ENCODE results near the gene SCARB2.

Gene SCARB2

GRCh38 chr4:76153356-76153755, 60.3 kb downstream of the SCARB2 start:
- Histone ChIP-seq H3K9me3 (no peaks in the 10 kb centered on the region), H3K36me3 (no peaks in the 10 kb centered on the region), H3K4me1 (no peaks in the 10 kb centered on the region), H3K4me3 (ENCODE audit: low read depth, low read length) (no peak overlapping the region), H3K27me3 (no peaks in the 10 kb centered on the region)
- DNase-seq, result no peak
- TF ChIP-seq CTCF (IDR thresholded peaks at IDR 0.05; ENCODE audit: low read depth, low read length), result no peak

- TF ChIP-seq CTCF (IDR thresholded peaks at IDR 0.05; ENCODE audit: low read depth, low read length), result no peak
- peaks cover 7% of the 10 kb centered on the region for H3K36me3 ChIP-seq
- peak; percentile 94 for DNase-seq
- H3K27me3 ChIP-seq, result no peaks in the 10 kb centered on the region
- H3K4me3 ChIP-seq (ENCODE audit: low read depth, low read length), result peak within 1 kb of the TSS; percentile 73
- no peaks in the 10 kb centered on the region for H3K9me3 ChIP-seq
- H3K4me1 ChIP-seq, result no peaks in the 10 kb centered on the region; the same call in 1 of the 2 replicates
These were observed 65.3 kb downstream of the SCARB2 start, which contains the start of gene NUP54 for GRCh38 chr4:76148142-76148865. TSS of gene NUP54 (minus strand) at chr4:76148397. CDS start at chr4:76148374, 23 bp downstream.

GRCh38 chr4:76147454-76148141, 66.0 kb downstream of the SCARB2 start:
- TF ChIP-seq CTCF (IDR thresholded peaks at IDR 0.05; ENCODE audit: low read depth, low read length), result no peak

GRCh38 chr4:76144546-76144945, 69.1 kb downstream of the SCARB2 start:
- no peaks in the 10 kb centered on the region; the same call in 1 of the 2 replicates for H3K4me1 ChIP-seq
- H3K27me3 ChIP-seq, result no peaks in the 10 kb centered on the region
- no peak for TF ChIP-seq CTCF (IDR thresholded peaks at IDR 0.05; ENCODE audit: low read depth, low read length)
- H3K36me3 ChIP-seq, result peaks cover 31% of the 10 kb centered on the region
- no peak for DNase-seq
- H3K9me3 ChIP-seq, result no peaks in the 10 kb centered on the region
- no peak overlapping the region for H3K4me3 ChIP-seq (ENCODE audit: low read depth, low read length)

More at GRCh38 chr4:76147454-76148141, 66.0 kb downstream of the SCARB2 start:
- no peaks in the 10 kb centered on the region for H3K27me3 ChIP-seq
- H3K36me3 ChIP-seq, result peaks cover 9% of the 10 kb centered on the region
- no peaks in the 10 kb centered on the region; the same call in 1 of the 2 replicates for H3K4me1 ChIP-seq
- H3K9me3 ChIP-seq, result no peaks in the 10 kb centered on the region
- H3K4me3 ChIP-seq (ENCODE audit: low read depth, low read length), result peak overlapping the region; percentile 73
- DNase-seq, result peak; percentile 74

GRCh38 chr4:76141241-76141640, 72.4 kb downstream of the SCARB2 start:
- Histone ChIP-seq H3K4me1 (no peaks in the 10 kb centered on the region), H3K27me3 (no peaks in the 10 kb centered on the region)

More at GRCh38 chr4:76141241-76141640, 72.4 kb downstream of the SCARB2 start:
- Histone ChIP-seq H3K36me3 (peaks cover 48% of the 10 kb centered on the region), H3K4me3 (ENCODE audit: low read depth, low read length) (no peak overlapping the region), H3K9me3 (no peaks in the 10 kb centered on the region)
- no peak for DNase-seq
- TF ChIP-seq CTCF (IDR thresholded peaks at IDR 0.05; ENCODE audit: low read depth, low read length), result no peak
